Measurements from ENCODE around the gene MORN5.

MORN5 gene

GRCh38 chr9:122155796-122156195 is 3.9 kb upstream of the MORN5 start:
- DNase-seq (ENCODE audit: low read depth, low spot score), result no peak
- no peak overlapping the region for H3K4me3 ChIP-seq (ENCODE audit: low read depth, low read length)
- TF ChIP-seq CTCF (IDR thresholded peaks at IDR 0.05; ENCODE audit: low read depth, low read length), result no peak
- in situ Hi-C loops (cut with HindIII; ENCODE audit: low sequenced_read_pairs), result no loop called here

- DNase-seq (ENCODE audit: low read depth, low spot score), result peak; percentile 34
- TF ChIP-seq CTCF (IDR thresholded peaks at IDR 0.05; ENCODE audit: low read depth, low read length), result peak; percentile 63
- H3K4me3 ChIP-seq (ENCODE audit: low read depth, low read length), result no peak overlapping the region
- in situ Hi-C loops (cut with HindIII; ENCODE audit: low sequenced_read_pairs), result no loop called here
These were observed 1.5 kb upstream of the MORN5 start for GRCh38 chr9:122158202-122158601.

GRCh38 chr9:122159925-122160246 is 178 bp downstream of the MORN5 start:
- in situ Hi-C loops (cut with HindIII; ENCODE audit: low sequenced_read_pairs), result no loop called here
- no peak for TF ChIP-seq CTCF (IDR thresholded peaks at IDR 0.05; ENCODE audit: low read depth, low read length)
- no peak for DNase-seq (ENCODE audit: low read depth, low spot score)
- peak overlapping the region; percentile 92 for H3K4me3 ChIP-seq (ENCODE audit: low read depth, low read length)

GRCh38 chr9:122162415-122162814 is 2.7 kb downstream of the MORN5 start:
- in situ Hi-C loops (cut with HindIII; ENCODE audit: low sequenced_read_pairs), result no loop called here
- TF ChIP-seq CTCF (IDR thresholded peaks at IDR 0.05; ENCODE audit: low read depth, low read length), result no peak
- H3K4me3 ChIP-seq (ENCODE audit: low read depth, low read length), result no peak overlapping the region
- DNase-seq (ENCODE audit: low read depth, low spot score), result no peak

GRCh38 chr9:122164286-122164685 is 4.6 kb downstream of the MORN5 start:
- TF ChIP-seq CTCF (IDR thresholded peaks at IDR 0.05; ENCODE audit: low read depth, low read length), result no peak
- DNase-seq (ENCODE audit: low read depth, low spot score), result no peak
- in situ Hi-C loops (cut with HindIII; ENCODE audit: low sequenced_read_pairs), result no loop called here
- H3K4me3 ChIP-seq (ENCODE audit: low read depth, low read length), result no peak overlapping the region

- in situ Hi-C loops (cut with HindIII; ENCODE audit: low sequenced_read_pairs), result no loop called here
- no peak for TF ChIP-seq CTCF (IDR thresholded peaks at IDR 0.05; ENCODE audit: low read depth, low read length)
- no peak overlapping the region for H3K4me3 ChIP-seq (ENCODE audit: low read depth, low read length)
- DNase-seq (ENCODE audit: low read depth, low spot score), result no peak
These were observed 8.6 kb downstream of the MORN5 start for GRCh38 chr9:122168356-122168755.

- no peak for TF ChIP-seq CTCF (IDR thresholded peaks at IDR 0.05; ENCODE audit: low read depth, low read length)
- DNase-seq (ENCODE audit: low read depth, low spot score), result no peak
- in situ Hi-C loops (cut with HindIII; ENCODE audit: low sequenced_read_pairs), result no loop called here
- H3K4me3 ChIP-seq (ENCODE audit: low read depth, low read length), result no peak overlapping the region
These were observed 12.4 kb downstream of the MORN5 start for GRCh38 chr9:122172131-122172530.
